H9 (cell line): ENCODE measurements around the gene RAD9B. TPM values are rescaled to one million over a fixed set of nuclear protein-coding genes. Genes with fewer than 3 reads are reported as not detected.

Experiments
- DNase-seq: peaks from one replicate; pipeline ENCODE4 v3.0.0-alpha.2; 2017
- H2AFZ ChIP-seq: one replicate; pipeline ENCODE4 v1.6.1; 2013; ENCODE audit warnings: mild to moderate bottlenecking, low read length, control low read depth, moderate library complexity
- H2AK5ac ChIP-seq: 2 replicates; pipeline ENCODE4 v1.6.1; 2013; ENCODE audit warnings: low read length, control low read depth, mixed read lengths; ENCODE audit not compliant: insufficient read length
- H2BK120ac ChIP-seq: one replicate; pipeline ENCODE4 v1.6.1; 2013; ENCODE audit warnings: low read depth, mild to moderate bottlenecking, low read length, control low read depth, inconsistent platforms; ENCODE audit not compliant: poor library complexity, severe bottlenecking
- H2BK12ac ChIP-seq: 2 replicates; pipeline ENCODE4 v1.6.1; 2013; ENCODE audit warnings: low read length, control low read depth, mixed read lengths, low read depth; ENCODE audit not compliant: insufficient read length
- H2BK15ac ChIP-seq: 2 replicates; pipeline ENCODE4 v1.6.1; 2013; ENCODE audit warnings: low read depth, low read length, control low read depth
- H2BK20ac ChIP-seq: one replicate; pipeline ENCODE4 v1.6.1; 2013; ENCODE audit warnings: low read depth, mild to moderate bottlenecking, low read length, control low read depth, inconsistent platforms; ENCODE audit not compliant: poor library complexity, severe bottlenecking
- H2BK5ac ChIP-seq: 2 replicates; pipeline ENCODE4 v1.6.1; 2013; ENCODE audit warnings: low read length, control low read depth, mixed read lengths; ENCODE audit not compliant: insufficient read length
- H3K14ac ChIP-seq: 2 replicates; pipeline ENCODE4 v1.6.1; 2013; ENCODE audit warnings: low read length, control low read depth; ENCODE audit not compliant: insufficient read depth
- H3K18ac ChIP-seq: 2 replicates; pipeline ENCODE4 v1.6.1; 2013; ENCODE audit warnings: low read depth, mild to moderate bottlenecking, mixed read lengths, low read length, control low read depth; ENCODE audit not compliant: insufficient read length
- H3K23ac ChIP-seq: 2 replicates; pipeline ENCODE4 v1.6.1; 2013; ENCODE audit warnings: low read length, control low read depth, mixed read lengths, low read depth; ENCODE audit not compliant: insufficient read length
- H3K23me2 ChIP-seq: 2 replicates; pipeline ENCODE4 v1.6.1; 2013; ENCODE audit warnings: low read depth, mild to moderate bottlenecking, mixed read lengths, low read length, control low read depth; ENCODE audit not compliant: insufficient read length, poor library complexity, severe bottlenecking
- H3K27ac ChIP-seq: 2 replicates; pipeline ENCODE4 v1.5.1; 2013; ENCODE audit warnings: low read length, control low read depth, mixed read lengths, low read depth; ENCODE audit not compliant: insufficient read length
- H3K27me3 ChIP-seq: 2 replicates; pipeline ENCODE4 v1.6.1; 2013; ENCODE audit warnings: low read length, control low read depth, inconsistent platforms; ENCODE audit not compliant: insufficient read depth
- H3K4ac ChIP-seq: 2 replicates; pipeline ENCODE4 v1.6.1; 2013; ENCODE audit warnings: low read depth, mild to moderate bottlenecking, control low read depth, inconsistent platforms, low read length, moderate library complexity
- H3K4me1 ChIP-seq: 2 replicates; pipeline ENCODE4 v1.6.1; 2013; ENCODE audit warnings: low read length, control low read depth, inconsistent platforms; ENCODE audit not compliant: insufficient read depth
- H3K4me2 ChIP-seq: 2 replicates; pipeline ENCODE4 v1.6.1; 2013; ENCODE audit warnings: low read length, control low read depth, mixed read lengths; ENCODE audit not compliant: insufficient read length, insufficient read depth
- H3K56ac ChIP-seq: 2 replicates; pipeline ENCODE4 v1.6.1; 2013; ENCODE audit warnings: low read depth, mild to moderate bottlenecking, mixed read lengths, low read length, control low read depth; ENCODE audit not compliant: insufficient read length
- H3K79me1 ChIP-seq: 2 replicates; pipeline ENCODE4 v1.6.1; 2013; ENCODE audit warnings: low read depth, mild to moderate bottlenecking, moderate library complexity, low read length, control low read depth, inconsistent platforms; ENCODE audit not compliant: insufficient read depth, poor library complexity, severe bottlenecking
- H3K79me2 ChIP-seq: 2 replicates; pipeline ENCODE4 v1.6.1; 2013; ENCODE audit warnings: low read length, control low read depth, inconsistent platforms; ENCODE audit not compliant: insufficient read depth
- H3K9ac ChIP-seq: 2 replicates; pipeline ENCODE4 v1.6.1; 2013; ENCODE audit warnings: low read length, control low read depth, mixed read lengths; ENCODE audit not compliant: insufficient read length; ENCODE audit errors: extremely low read depth
- H3K9me3 ChIP-seq: one replicate; pipeline ENCODE4 v1.6.1; 2013; ENCODE audit warnings: low read depth, low read length, inconsistent platforms; ENCODE audit not compliant: control insufficient read depth
- H3T11ph ChIP-seq: one replicate; pipeline ENCODE4 v1.6.1; 2013; ENCODE audit warnings: mild to moderate bottlenecking, low read length, control low read depth, inconsistent platforms
- H4K20me1 ChIP-seq: one replicate; pipeline ENCODE4 v1.6.1; 2013; ENCODE audit not compliant: control insufficient read depth, insufficient read length, insufficient read depth
- H4K5ac ChIP-seq: 2 replicates; pipeline ENCODE4 v1.6.1; 2013; ENCODE audit warnings: low read depth, mild to moderate bottlenecking, mixed read lengths, low read length, control low read depth; ENCODE audit not compliant: insufficient read length
- H4K8ac ChIP-seq: replicated peaks from 2 replicates; pipeline ENCODE4 v1.6.1; 2013; ENCODE audit warnings: low read length, control low read depth, mixed read lengths, low read depth; ENCODE audit not compliant: insufficient read length
- H4K91ac ChIP-seq: 2 replicates; pipeline ENCODE4 v1.6.1; 2013; ENCODE audit warnings: low read depth, mild to moderate bottlenecking, moderate library complexity, mixed read lengths, low read length, control low read depth; ENCODE audit not compliant: insufficient read length
- H3K27ac Mint-ChIP-seq, 3 experiments: 2 replicates in 2 of 3; 3 replicates in 1 of 3; pipeline ENCODE4 v1.8.0; 2020 to 2021; ENCODE audit warnings: mixed read lengths in 3 of 3, mild to moderate bottlenecking in 1 of 3, moderate library complexity in 1 of 3
- H3K27me3 Mint-ChIP-seq: 2 replicates; pipeline ENCODE4 v1.8.0; 2021; ENCODE audit warnings: low read depth, mild to moderate bottlenecking, moderate library complexity, mixed read lengths
- H3K36me3 Mint-ChIP-seq, 3 experiments: 2 replicates in 2 of 3; 3 replicates in 1 of 3; pipeline ENCODE4 v1.8.0; 2020 to 2021; ENCODE audit warnings: low read depth in 3 of 3, mixed read lengths in 3 of 3; ENCODE audit not compliant: insufficient read depth in 1 of 3
- H3K4me1 Mint-ChIP-seq, 2 experiments: 2 replicates each; pipeline ENCODE4 v1.8.0; 2020; ENCODE audit warnings: mixed read lengths in 2 of 2
- H3K4me3 Mint-ChIP-seq, 2 experiments: 2 replicates in 1 of 2; 3 replicates in 1 of 2; pipeline ENCODE4 v1.8.0; 2020 to 2021; ENCODE audit warnings: mild to moderate bottlenecking in 2 of 2, mixed read lengths in 2 of 2, moderate library complexity in 1 of 2
- H3K9me3 Mint-ChIP-seq, 2 experiments: 2 replicates in 1 of 2; 3 replicates in 1 of 2; pipeline ENCODE4 v1.8.0; 2020; ENCODE audit warnings: mild to moderate bottlenecking in 2 of 2, mixed read lengths in 2 of 2, moderate library complexity in 1 of 2
- CTCF ChIP-seq: fragments of 200-600 bp; sonication (generic); conservative IDR thresholded peaks from 3 replicates; pipeline ENCODE4 v1.8.0; 2021; ENCODE audit warnings: antibody characterized with exemption, mild to moderate bottlenecking
- WGBS: extraction: QIAGEN DNeasy Blood & Tissue Kit; methylation state at CpG from one replicate; pipeline ENCODE4 v1.1.7; 2013; ENCODE audit warnings: missing lambda C conversion rate, low lambda C conversion rate, mixed read lengths; ENCODE audit not compliant: insufficient read length; ENCODE audit errors: extremely low coverage; 5-methylcytosine and 5-hydroxymethylcytosine counted together
- total RNA-seq: library from RNA; stranded (reverse); gene quantifications from 2 replicates; pipeline ENCODE4 v1.2.1, GENCODE V29; 2021

The RAD9B gene
- total RNA-seq, 1 experiment from 2014 or later: not detected

GRCh38 chr12:110536834-110537604, 34.9 kb downstream of the RAD9B start:
- Histone ChIP-seq H3K4me1 (no peaks in the 10 kb centered on the region), H3K79me2 (no peaks in the 10 kb centered on the region; the same call in 1 of the 2 replicates), H3K79me1 (no peaks in the 10 kb centered on the region), H2BK120ac (no peak overlapping the region), H3K56ac (no peak overlapping the region), H2BK12ac (no peak overlapping the region), H3K9me3 (no peaks in the 10 kb centered on the region), H2BK20ac (no peak overlapping the region), H2BK5ac (no peak overlapping the region), H3K27me3 (no peaks in the 10 kb centered on the region), H4K5ac (no peak overlapping the region), H4K20me1 (no peaks in the 10 kb centered on the region), H3K14ac (no peak overlapping the region), H3K27ac (no peak overlapping the region), H4K91ac (no peak overlapping the region), H3K18ac (no peak overlapping the region), H3K4ac (no peak overlapping the region), H3K9ac (no peak overlapping the region), H3K23ac (no peak overlapping the region), H3K23me2 (no peaks in the 10 kb centered on the region), H3T11ph (no peak overlapping the region), H2AFZ (no peak overlapping the region), H3K4me2 (no peak overlapping the region), H2BK15ac (no peak overlapping the region), H4K8ac (no peak overlapping the region), H2AK5ac (no peak overlapping the region)
- TF ChIP-seq CTCF: no peak
- DNase-seq: no peak
- no peak overlapping the region for H3K4me3 Mint-ChIP-seq
- WGBS: no CpG with 5 or more reads among the region's 4 CpGs
- peaks cover 5 to 39% (median 29%) of the 10 kb centered on the region in 3 experiments; a peak in 6 of 7 replicates for H3K36me3 Mint-ChIP-seq
- H3K27me3 Mint-ChIP-seq: no peaks in the 10 kb centered on the region
- H3K9me3 Mint-ChIP-seq: no peaks in the 10 kb centered on the region
- peaks cover 4 to 9% of the 10 kb centered on the region in 2 experiments for H3K4me1 Mint-ChIP-seq
- no peak overlapping the region for H3K27ac Mint-ChIP-seq
